Small intestine (tissue), 7 donors: ENCODE measurements around the gene USP31. TPM values are rescaled to one million over a fixed set of nuclear protein-coding genes. Genes with fewer than 3 reads are reported as not detected.
A peak's percentile ranks its signal among the peaks of the same experiment; 100 is the strongest.

ENCODE experiments used
- DNase-seq, 2 donors: peaks; one replicate each; pipeline versions ENCODE4 v3.0.0 to v3.0.0-alpha.2; 2013
- FAIRE-seq: peaks from 2 replicates; lab custom pipeline; 2012; peaks lifted over from hg19 to GRCh38; lab: Jason Lieb, UNC
- H3K27ac ChIP-seq, 3 donors: one replicate each; pipeline ENCODE4 v1.5.1; 2013; ENCODE audit warnings: low read length in 2 of 3, mild to moderate bottlenecking in 2 of 3, control low read depth in 1 of 3, inconsistent platforms in 1 of 3, low read depth in 1 of 3, moderate library complexity in 1 of 3
- H3K27me3 ChIP-seq, 3 donors: one replicate each; pipeline ENCODE4 v1.6.1; 2013; ENCODE audit warnings: low read length in 3 of 3, inconsistent platforms in 1 of 3; ENCODE audit not compliant: control insufficient read depth in 3 of 3, insufficient read depth in 3 of 3
- H3K36me3 ChIP-seq, 3 donors: one replicate each; pipeline ENCODE4 v1.6.1; 2013; ENCODE audit warnings: low read length in 3 of 3, inconsistent platforms in 1 of 3, low read depth in 1 of 3, mild to moderate bottlenecking in 1 of 3, moderate library complexity in 1 of 3; ENCODE audit not compliant: control insufficient read depth in 3 of 3, insufficient read depth in 2 of 3
- H3K4me1 ChIP-seq, 3 donors: one replicate each; pipeline ENCODE4 v1.6.1; 2013; ENCODE audit warnings: low read length in 2 of 3, inconsistent platforms in 1 of 3, low read depth in 1 of 3, mild to moderate bottlenecking in 1 of 3, moderate library complexity in 1 of 3; ENCODE audit not compliant: control insufficient read depth in 3 of 3, insufficient read depth in 2 of 3
- H3K4me3 ChIP-seq, 3 donors: one replicate each; pipeline ENCODE4 v1.5.1; 2013; ENCODE audit warnings: low read length in 3 of 3, control low read depth in 1 of 3, inconsistent platforms in 1 of 3, low read depth in 1 of 3, mild to moderate bottlenecking in 1 of 3, moderate library complexity in 1 of 3
- H3K9me3 ChIP-seq, 2 donors: one replicate each; pipeline ENCODE4 v1.6.1; 2013; ENCODE audit warnings: low read depth in 1 of 2, low read length in 1 of 2; ENCODE audit not compliant: control insufficient read depth in 2 of 2, insufficient read depth in 1 of 2
- WGBS, 3 donors: extraction: QIAGEN DNeasy Blood & Tissue Kit; methylation state at CpG; one replicate each; pipeline ENCODE4 v1.1.7; 2013; 5-methylcytosine and 5-hydroxymethylcytosine counted together
- polyA plus RNA-seq, 4 donors: library from polyadenylated mRNA; stranded (reverse) in 3 of 4; unstranded in 1 of 4; fragments of 200-250 nt in 3 of 4; fragments of 120-200 nt in 1 of 4; gene quantifications; one replicate each; pipeline versions ENCODE4 v1.2.1 to v1.2.3, GENCODE V29; 2013
- donor health status: healthy with polysubstance abuse.
- donor health status: control.
- donor health status: control.
- donor health status: Bipolar disorder and iron deficiency.
- donor health status: healthy.

Gene USP31
- polyA plus RNA-seq, 4 donors: 0.89 to 3.1 (median 2.3) TPM

- no peaks in the 10 kb centered on the region for H3K27me3 ChIP-seq
- WGBS, 3 donors: 87 to 93% (median 92%) methylated on average over 1 of the region's 1 CpG
- no peak overlapping the region for H3K4me3 ChIP-seq
- H3K36me3 ChIP-seq: no peaks in the 10 kb centered on the region
- DNase-seq: no peak
- H3K27ac ChIP-seq: no peak overlapping the region
- H3K9me3 ChIP-seq: no peaks in the 10 kb centered on the region
- H3K4me1 ChIP-seq: no peaks in the 10 kb centered on the region
- FAIRE-seq: no peak
These were observed 92.1 kb downstream of the USP31 start for GRCh38 chr16:23057013-23057596.

- Histone ChIP-seq H3K27ac (no peak overlapping the region), H3K4me3 (no peak overlapping the region), H3K27me3 (peaks cover 0 to 5% (median 0%) of the 10 kb centered on the region in 3 donors), H3K36me3 (no peaks in the 10 kb centered on the region), H3K9me3 (no peaks in the 10 kb centered on the region), H3K4me1 (no peaks in the 10 kb centered on the region)
- DNase-seq (no peak), FAIRE-seq (no peak)
- WGBS, 3 donors: 76 to 90% (median 85%) methylated on average over 3 of the region's 3 CpGs
These were observed 93.8 kb downstream of the USP31 start for GRCh38 chr16:23055481-23055880.

GRCh38 chr16:23052908-23053580, 96.2 kb downstream of the USP31 start:
- FAIRE-seq (no peak), DNase-seq (no peak)
- no peaks in the 10 kb centered on the region for H3K4me1 ChIP-seq
- H3K4me3 ChIP-seq: no peak overlapping the region
- H3K27ac ChIP-seq: no peak overlapping the region
- 50 to 66% (median 50%) methylated on average over 4 of the region's 4 CpGs for WGBS, 3 donors
- H3K27me3 ChIP-seq: peaks cover 0 to 5% (median 0%) of the 10 kb centered on the region in 3 donors
- H3K9me3 ChIP-seq: no peaks in the 10 kb centered on the region
- no peaks in the 10 kb centered on the region for H3K36me3 ChIP-seq

- 67 to 83% (median 76%) methylated on average over 13 of the region's 13 CpGs for WGBS, 3 donors
- no peak for DNase-seq
- Histone ChIP-seq H3K4me3 (no peak overlapping the region), H3K27ac (no peak overlapping the region), H3K27me3 (peaks cover 0 to 9% (median 0%) of the 10 kb centered on the region in 3 donors), H3K9me3 (no peaks in the 10 kb centered on the region), H3K4me1 (no peaks in the 10 kb centered on the region), H3K36me3 (no peaks in the 10 kb centered on the region)
- no peak for FAIRE-seq
These were observed 97.0 kb downstream of the USP31 start for GRCh38 chr16:23052221-23052620.

- no peak for FAIRE-seq
- H3K4me3 ChIP-seq: no peak overlapping the region
- WGBS, 3 donors: 77 to 78% (median 77%) methylated on average over 8 of the region's 8 CpGs
These were observed 97.7 kb downstream of the USP31 start for GRCh38 chr16:23051587-23051986.

GRCh38 chr16:23048164-23048563, 101.1 kb downstream of the USP31 start:
- H3K36me3 ChIP-seq: no peaks in the 10 kb centered on the region
- no peak for FAIRE-seq
- H3K4me3 ChIP-seq: no peak overlapping the region
- peak in 1 of 2 donors; percentile 15 for DNase-seq
- H3K27me3 ChIP-seq: peaks cover 0 to 10% (median 0%) of the 10 kb centered on the region in 3 donors
- H3K4me1 ChIP-seq: no peaks in the 10 kb centered on the region
- no peaks in the 10 kb centered on the region for H3K9me3 ChIP-seq
- 60 to 75% (median 67%) methylated on average over 5 of the region's 5 CpGs for WGBS, 3 donors
- no peak overlapping the region for H3K27ac ChIP-seq

More at GRCh38 chr16:23051587-23051986, 97.7 kb downstream of the USP31 start:
- no peaks in the 10 kb centered on the region for H3K36me3 ChIP-seq
- H3K4me1 ChIP-seq: no peaks in the 10 kb centered on the region
- peaks cover 0 to 10% (median 0%) of the 10 kb centered on the region in 3 donors for H3K27me3 ChIP-seq
- no peak for DNase-seq
- H3K9me3 ChIP-seq: no peaks in the 10 kb centered on the region
- H3K27ac ChIP-seq: no peak overlapping the region

- no peak overlapping the region for H3K27ac ChIP-seq
- FAIRE-seq: no peak
These were observed 104.2 kb downstream of the USP31 start for GRCh38 chr16:23045025-23045424.

GRCh38 chr16:23040246-23040645, 109.0 kb downstream of the USP31 start:
- no peak for DNase-seq

More at GRCh38 chr16:23045025-23045424, 104.2 kb downstream of the USP31 start:
- WGBS, 3 donors: 69 to 76% (median 69%) methylated on average over 1 of the region's 1 CpG
- DNase-seq: no peak
- no peaks in the 10 kb centered on the region for H3K36me3 ChIP-seq
- H3K27me3 ChIP-seq: peaks cover 0 to 7% (median 0%) of the 10 kb centered on the region in 3 donors
- H3K4me3 ChIP-seq: no peak overlapping the region
- no peaks in the 10 kb centered on the region for H3K4me1 ChIP-seq
- no peaks in the 10 kb centered on the region for H3K9me3 ChIP-seq

More at GRCh38 chr16:23040246-23040645, 109.0 kb downstream of the USP31 start:
- no peaks in the 10 kb centered on the region for H3K36me3 ChIP-seq
- no peak overlapping the region for H3K4me3 ChIP-seq
- H3K4me1 ChIP-seq: no peaks in the 10 kb centered on the region
- 84 to 92% (median 87%) methylated on average over 4 of the region's 4 CpGs for WGBS, 3 donors
- H3K27me3 ChIP-seq: peaks cover 0 to 2% (median 0%) of the 10 kb centered on the region in 3 donors
- FAIRE-seq: no peak
- H3K27ac ChIP-seq: no peak overlapping the region
- H3K9me3 ChIP-seq: no peaks in the 10 kb centered on the region
